H9 (cell line): ENCODE results near the gene CAPN12. TPM values are rescaled to one million over a fixed set of nuclear protein-coding genes. Genes with fewer than 3 reads are reported as not detected.
"Not testable (repeated sequence)": the region's sequence is repeated elsewhere in the genome, so short reads cannot be mapped to it uniquely, and the experiment has no call there.

ENCODE experiments used
- DNase-seq: peaks from one replicate; pipeline ENCODE4 v3.0.0-alpha.2; 2017
- H2AFZ ChIP-seq: one replicate; pipeline ENCODE4 v1.6.1; 2013; ENCODE audit warnings: mild to moderate bottlenecking, low read length, control low read depth, moderate library complexity
- H2AK5ac ChIP-seq: 2 replicates; pipeline ENCODE4 v1.6.1; 2013; ENCODE audit warnings: low read length, control low read depth, mixed read lengths; ENCODE audit not compliant: insufficient read length
- H2BK120ac ChIP-seq: one replicate; pipeline ENCODE4 v1.6.1; 2013; ENCODE audit warnings: low read depth, mild to moderate bottlenecking, low read length, control low read depth, inconsistent platforms; ENCODE audit not compliant: poor library complexity, severe bottlenecking
- H2BK12ac ChIP-seq: 2 replicates; pipeline ENCODE4 v1.6.1; 2013; ENCODE audit warnings: low read length, control low read depth, mixed read lengths, low read depth; ENCODE audit not compliant: insufficient read length
- H2BK15ac ChIP-seq: 2 replicates; pipeline ENCODE4 v1.6.1; 2013; ENCODE audit warnings: low read depth, low read length, control low read depth
- H2BK20ac ChIP-seq: one replicate; pipeline ENCODE4 v1.6.1; 2013; ENCODE audit warnings: low read depth, mild to moderate bottlenecking, low read length, control low read depth, inconsistent platforms; ENCODE audit not compliant: poor library complexity, severe bottlenecking
- H2BK5ac ChIP-seq: 2 replicates; pipeline ENCODE4 v1.6.1; 2013; ENCODE audit warnings: low read length, control low read depth, mixed read lengths; ENCODE audit not compliant: insufficient read length
- H3K14ac ChIP-seq: 2 replicates; pipeline ENCODE4 v1.6.1; 2013; ENCODE audit warnings: low read length, control low read depth; ENCODE audit not compliant: insufficient read depth
- H3K18ac ChIP-seq: 2 replicates; pipeline ENCODE4 v1.6.1; 2013; ENCODE audit warnings: low read depth, mild to moderate bottlenecking, mixed read lengths, low read length, control low read depth; ENCODE audit not compliant: insufficient read length
- H3K23ac ChIP-seq: 2 replicates; pipeline ENCODE4 v1.6.1; 2013; ENCODE audit warnings: low read length, control low read depth, mixed read lengths, low read depth; ENCODE audit not compliant: insufficient read length
- H3K23me2 ChIP-seq: 2 replicates; pipeline ENCODE4 v1.6.1; 2013; ENCODE audit warnings: low read depth, mild to moderate bottlenecking, mixed read lengths, low read length, control low read depth; ENCODE audit not compliant: insufficient read length, poor library complexity, severe bottlenecking
- H3K27ac ChIP-seq: 2 replicates; pipeline ENCODE4 v1.5.1; 2013; ENCODE audit warnings: low read length, control low read depth, mixed read lengths, low read depth; ENCODE audit not compliant: insufficient read length
- H3K27me3 ChIP-seq: 2 replicates; pipeline ENCODE4 v1.6.1; 2013; ENCODE audit warnings: low read length, control low read depth, inconsistent platforms; ENCODE audit not compliant: insufficient read depth
- H3K4ac ChIP-seq: 2 replicates; pipeline ENCODE4 v1.6.1; 2013; ENCODE audit warnings: low read depth, mild to moderate bottlenecking, control low read depth, inconsistent platforms, low read length, moderate library complexity
- H3K4me1 ChIP-seq: 2 replicates; pipeline ENCODE4 v1.6.1; 2013; ENCODE audit warnings: low read length, control low read depth, inconsistent platforms; ENCODE audit not compliant: insufficient read depth
- H3K4me2 ChIP-seq: 2 replicates; pipeline ENCODE4 v1.6.1; 2013; ENCODE audit warnings: low read length, control low read depth, mixed read lengths; ENCODE audit not compliant: insufficient read length, insufficient read depth
- H3K56ac ChIP-seq: 2 replicates; pipeline ENCODE4 v1.6.1; 2013; ENCODE audit warnings: low read depth, mild to moderate bottlenecking, mixed read lengths, low read length, control low read depth; ENCODE audit not compliant: insufficient read length
- H3K79me1 ChIP-seq: 2 replicates; pipeline ENCODE4 v1.6.1; 2013; ENCODE audit warnings: low read depth, mild to moderate bottlenecking, moderate library complexity, low read length, control low read depth, inconsistent platforms; ENCODE audit not compliant: insufficient read depth, poor library complexity, severe bottlenecking
- H3K79me2 ChIP-seq: 2 replicates; pipeline ENCODE4 v1.6.1; 2013; ENCODE audit warnings: low read length, control low read depth, inconsistent platforms; ENCODE audit not compliant: insufficient read depth
- H3K9ac ChIP-seq: 2 replicates; pipeline ENCODE4 v1.6.1; 2013; ENCODE audit warnings: low read length, control low read depth, mixed read lengths; ENCODE audit not compliant: insufficient read length; ENCODE audit errors: extremely low read depth
- H3K9me3 ChIP-seq: one replicate; pipeline ENCODE4 v1.6.1; 2013; ENCODE audit warnings: low read depth, low read length, inconsistent platforms; ENCODE audit not compliant: control insufficient read depth
- H3T11ph ChIP-seq: one replicate; pipeline ENCODE4 v1.6.1; 2013; ENCODE audit warnings: mild to moderate bottlenecking, low read length, control low read depth, inconsistent platforms
- H4K20me1 ChIP-seq: one replicate; pipeline ENCODE4 v1.6.1; 2013; ENCODE audit not compliant: control insufficient read depth, insufficient read length, insufficient read depth
- H4K5ac ChIP-seq: 2 replicates; pipeline ENCODE4 v1.6.1; 2013; ENCODE audit warnings: low read depth, mild to moderate bottlenecking, mixed read lengths, low read length, control low read depth; ENCODE audit not compliant: insufficient read length
- H4K8ac ChIP-seq: replicated peaks from 2 replicates; pipeline ENCODE4 v1.6.1; 2013; ENCODE audit warnings: low read length, control low read depth, mixed read lengths, low read depth; ENCODE audit not compliant: insufficient read length
- H4K91ac ChIP-seq: 2 replicates; pipeline ENCODE4 v1.6.1; 2013; ENCODE audit warnings: low read depth, mild to moderate bottlenecking, moderate library complexity, mixed read lengths, low read length, control low read depth; ENCODE audit not compliant: insufficient read length
- H3K27ac Mint-ChIP-seq, 3 experiments: 2 replicates in 2 of 3; 3 replicates in 1 of 3; pipeline ENCODE4 v1.8.0; 2020 to 2021; ENCODE audit warnings: mixed read lengths in 3 of 3, mild to moderate bottlenecking in 1 of 3, moderate library complexity in 1 of 3
- H3K27me3 Mint-ChIP-seq: 2 replicates; pipeline ENCODE4 v1.8.0; 2021; ENCODE audit warnings: low read depth, mild to moderate bottlenecking, moderate library complexity, mixed read lengths
- H3K36me3 Mint-ChIP-seq, 3 experiments: 2 replicates in 2 of 3; 3 replicates in 1 of 3; pipeline ENCODE4 v1.8.0; 2020 to 2021; ENCODE audit warnings: low read depth in 3 of 3, mixed read lengths in 3 of 3; ENCODE audit not compliant: insufficient read depth in 1 of 3
- H3K4me1 Mint-ChIP-seq, 2 experiments: 2 replicates each; pipeline ENCODE4 v1.8.0; 2020; ENCODE audit warnings: mixed read lengths in 2 of 2
- H3K4me3 Mint-ChIP-seq, 2 experiments: 2 replicates in 1 of 2; 3 replicates in 1 of 2; pipeline ENCODE4 v1.8.0; 2020 to 2021; ENCODE audit warnings: mild to moderate bottlenecking in 2 of 2, mixed read lengths in 2 of 2, moderate library complexity in 1 of 2
- H3K9me3 Mint-ChIP-seq, 2 experiments: 2 replicates in 1 of 2; 3 replicates in 1 of 2; pipeline ENCODE4 v1.8.0; 2020; ENCODE audit warnings: mild to moderate bottlenecking in 2 of 2, mixed read lengths in 2 of 2, moderate library complexity in 1 of 2
- WGBS: extraction: QIAGEN DNeasy Blood & Tissue Kit; methylation state at CpG from one replicate; pipeline ENCODE4 v1.1.7; 2013; ENCODE audit warnings: missing lambda C conversion rate, low lambda C conversion rate, mixed read lengths; ENCODE audit not compliant: insufficient read length; ENCODE audit errors: extremely low coverage; 5-methylcytosine and 5-hydroxymethylcytosine counted together
- total RNA-seq: library from RNA; stranded (reverse); gene quantifications from 2 replicates; pipeline ENCODE4 v1.2.1, GENCODE V29; 2021
- TF ChIP-seq, protein P1 (sequence below): fragments of 200-600 bp; sonication (generic); conservative IDR thresholded peaks from 3 replicates; pipeline ENCODE4 v1.8.0; 2021; ENCODE audit warnings: antibody characterized with exemption, mild to moderate bottlenecking

The CAPN12 gene
- total RNA-seq, 1 experiment from 2014 or later: 10.5 TPM

DNA sequence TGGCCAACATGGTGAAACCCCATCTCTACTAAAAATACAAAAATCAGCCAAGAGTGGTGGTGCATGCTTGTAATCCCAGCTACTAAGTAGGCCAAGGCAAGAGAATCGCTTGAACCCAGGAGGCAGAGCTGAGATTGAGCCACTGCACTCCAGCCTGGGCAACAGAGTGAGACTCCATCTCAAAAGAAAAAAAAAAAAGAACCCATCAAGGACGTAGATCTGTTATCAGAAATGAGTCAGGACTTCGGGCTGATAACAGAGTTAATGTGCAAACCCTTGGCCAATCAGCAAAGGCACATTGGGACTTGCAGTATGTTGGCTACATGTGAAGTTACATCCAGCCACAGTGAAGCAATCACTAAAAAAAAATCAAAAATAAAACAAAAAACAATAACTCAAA is 40.0 kb upstream of the CAPN12 start:
- no peak for DNase-seq
- Histone ChIP-seq H3K4me2 (no peak overlapping the region), H2BK20ac (no peak overlapping the region), H2AFZ (no peak overlapping the region), H3K79me2 (no peaks in the 10 kb centered on the region), H3K14ac (no peak overlapping the region), H4K8ac (no peak overlapping the region), H3K23me2 (no peaks in the 10 kb centered on the region), H3K79me1 (no peaks in the 10 kb centered on the region), H3K4ac (no peak overlapping the region), H3T11ph (no peak overlapping the region), H3K27me3 (no peaks in the 10 kb centered on the region), H3K4me1 (no peaks in the 10 kb centered on the region), H2BK12ac (no peak overlapping the region), H3K23ac (no peak overlapping the region), H4K5ac (no peak overlapping the region), H4K91ac (no peak overlapping the region), H2BK15ac (no peak overlapping the region), H4K20me1 (no peaks in the 10 kb centered on the region), H3K9me3 (no peaks in the 10 kb centered on the region), H3K56ac (no peak overlapping the region), H3K9ac (no peak overlapping the region), H2AK5ac (no peak overlapping the region), H2BK120ac (no peak overlapping the region), H3K27ac (no peak overlapping the region), H3K18ac (no peak overlapping the region), H2BK5ac (no peak overlapping the region)
- no peak overlapping the region for H3K27ac Mint-ChIP-seq
- no CpG with 5 or more reads among the region's 3 CpGs for WGBS
- TF ChIP-seq, protein P1, sequence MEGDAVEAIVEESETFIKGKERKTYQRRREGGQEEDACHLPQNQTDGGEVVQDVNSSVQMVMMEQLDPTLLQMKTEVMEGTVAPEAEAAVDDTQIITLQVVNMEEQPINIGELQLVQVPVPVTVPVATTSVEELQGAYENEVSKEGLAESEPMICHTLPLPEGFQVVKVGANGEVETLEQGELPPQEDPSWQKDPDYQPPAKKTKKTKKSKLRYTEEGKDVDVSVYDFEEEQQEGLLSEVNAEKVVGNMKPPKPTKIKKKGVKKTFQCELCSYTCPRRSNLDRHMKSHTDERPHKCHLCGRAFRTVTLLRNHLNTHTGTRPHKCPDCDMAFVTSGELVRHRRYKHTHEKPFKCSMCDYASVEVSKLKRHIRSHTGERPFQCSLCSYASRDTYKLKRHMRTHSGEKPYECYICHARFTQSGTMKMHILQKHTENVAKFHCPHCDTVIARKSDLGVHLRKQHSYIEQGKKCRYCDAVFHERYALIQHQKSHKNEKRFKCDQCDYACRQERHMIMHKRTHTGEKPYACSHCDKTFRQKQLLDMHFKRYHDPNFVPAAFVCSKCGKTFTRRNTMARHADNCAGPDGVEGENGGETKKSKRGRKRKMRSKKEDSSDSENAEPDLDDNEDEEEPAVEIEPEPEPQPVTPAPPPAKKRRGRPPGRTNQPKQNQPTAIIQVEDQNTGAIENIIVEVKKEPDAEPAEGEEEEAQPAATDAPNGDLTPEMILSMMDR: no peak
- H3K4me1 Mint-ChIP-seq: peaks cover 3 to 9% of the 10 kb centered on the region in 2 experiments
- H3K4me3 Mint-ChIP-seq: no peak overlapping the region
- H3K36me3 Mint-ChIP-seq: no peaks in the 10 kb centered on the region
- peaks cover 22% of the 10 kb centered on the region for H3K27me3 Mint-ChIP-seq
- H3K9me3 Mint-ChIP-seq: no peaks in the 10 kb centered on the region; a peak in 1 of 5 replicates

DNA sequence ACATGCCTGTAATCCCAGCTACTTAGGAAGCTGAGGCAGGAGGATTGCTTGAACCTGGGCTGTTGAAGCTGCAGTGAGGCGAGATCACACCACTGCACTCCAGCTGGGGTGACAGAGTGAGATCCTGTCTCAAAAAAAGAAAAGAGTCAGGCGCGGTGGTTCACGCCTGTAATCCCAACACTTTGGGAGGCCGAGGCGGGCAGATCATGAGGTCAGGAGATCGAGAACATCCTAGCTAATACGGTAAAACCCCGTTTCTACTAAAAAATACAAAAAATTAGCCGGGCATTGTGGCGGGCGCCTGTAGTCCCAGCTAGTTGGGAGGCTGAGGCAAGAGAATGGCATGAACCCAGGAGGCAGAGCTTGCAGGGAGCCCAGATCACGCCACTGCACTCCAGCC is 37.9 kb upstream of the CAPN12 start:
- not testable (repeated sequence) for H3K4me1 Mint-ChIP-seq, H3K27me3 ChIP-seq, H2BK5ac ChIP-seq, H3K4me2 ChIP-seq, H3K9me3 Mint-ChIP-seq, DNase-seq, H3K79me2 ChIP-seq, H3K4me1 ChIP-seq, H3K79me1 ChIP-seq, H4K5ac ChIP-seq, H3T11ph ChIP-seq, H2AFZ ChIP-seq, H3K56ac ChIP-seq, H3K4me3 Mint-ChIP-seq, H3K9me3 ChIP-seq, H3K4ac ChIP-seq, H3K14ac ChIP-seq, H4K91ac ChIP-seq, H2AK5ac ChIP-seq, H2BK12ac ChIP-seq, H3K27ac Mint-ChIP-seq, H2BK15ac ChIP-seq, H2BK120ac ChIP-seq, H3K18ac ChIP-seq, H3K27ac ChIP-seq, H3K9ac ChIP-seq, H3K36me3 Mint-ChIP-seq, H4K20me1 ChIP-seq, H2BK20ac ChIP-seq, H3K23me2 ChIP-seq, H3K23ac ChIP-seq, H4K8ac ChIP-seq
- no CpG with 5 or more reads among the region's 13 CpGs for WGBS
- H3K27me3 Mint-ChIP-seq: peaks cover 24% of the 10 kb centered on the region
